GM19468 (cell line): Measurements from ENCODE around the gene KLF6.

Experiments used
- ATAC-seq: cut with Tn5 transposase; IDR thresholded peaks from one replicate; pipeline ENCODE4 v1.9.1; 2021; ENCODE audit warnings: mild to moderate bottlenecking, moderate library complexity, moderate number of reproducible peaks; ENCODE audit not compliant: unreplicated experiment; ENCODE audit errors: extremely low read depth

Gene KLF6

GRCh38 chr10:3790858-3791257 is 5.8 kb upstream of the KLF6 start:
- ATAC-seq: no peak

GRCh38 chr10:3790272-3790671 is 5.3 kb upstream of the KLF6 start:
- ATAC-seq: no peak

DNA sequence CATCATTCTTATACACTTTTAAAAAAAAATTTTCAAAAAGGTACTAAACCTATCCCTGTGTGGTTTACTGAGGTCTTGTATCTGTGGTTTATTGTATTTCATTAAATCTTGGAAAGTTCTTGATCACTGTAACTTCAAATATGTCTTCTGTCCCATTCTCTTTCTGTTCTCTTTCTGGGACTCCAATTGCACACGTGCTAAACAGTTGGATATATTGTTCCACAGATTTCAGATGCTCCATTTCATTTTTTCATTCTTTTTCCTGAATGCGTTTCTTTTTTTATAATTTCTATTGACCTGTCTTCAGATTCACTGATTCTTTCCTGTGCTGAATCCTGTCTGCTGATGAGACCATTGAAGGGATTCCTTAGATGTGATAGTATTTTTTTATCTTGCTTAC is 4.6 kb upstream of the KLF6 start:
- ATAC-seq: no peak

- no peak for ATAC-seq
These were observed 2.8 kb upstream of the KLF6 start for GRCh38 chr10:3787816-3788215.

- no peak for ATAC-seq
These were observed 2.0 kb upstream of the KLF6 start for GRCh38 chr10:3787016-3787400.

DNA sequence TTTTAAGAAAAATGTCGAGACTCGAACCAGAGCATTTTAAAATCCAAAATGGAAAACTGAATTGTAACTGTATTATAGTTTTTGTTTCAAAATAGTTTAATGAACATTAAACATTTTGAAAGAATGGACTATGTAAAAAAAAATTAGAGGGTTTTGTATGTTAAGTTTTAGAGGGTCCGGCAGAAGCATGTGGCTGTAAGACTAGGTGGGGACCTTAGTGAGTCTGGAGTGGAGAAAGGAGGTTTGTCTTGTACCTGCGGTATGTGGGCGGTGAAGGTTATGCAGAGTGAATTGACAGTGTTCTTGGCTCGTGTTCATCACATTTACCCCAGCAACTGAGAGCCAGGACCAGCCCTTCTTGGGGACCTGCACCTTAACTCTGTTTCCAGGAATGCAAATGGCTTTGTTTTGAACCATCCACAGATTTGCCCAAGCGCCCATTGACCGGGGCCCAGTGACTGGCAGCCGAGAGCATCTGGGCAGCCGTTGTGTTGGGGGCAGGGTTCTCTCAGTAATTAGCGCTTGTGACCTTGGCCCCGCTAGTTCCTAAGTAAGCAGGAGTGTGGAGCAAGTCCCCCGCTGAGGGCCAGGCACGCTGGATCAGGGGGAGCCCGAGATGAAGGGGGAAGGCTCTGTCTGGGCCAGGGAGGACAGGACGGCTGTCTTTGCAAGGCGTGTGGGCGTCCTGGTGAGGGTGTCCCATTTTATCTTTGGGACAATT is 1.4 kb upstream of the KLF6 start:
- no peak for ATAC-seq

DNA sequence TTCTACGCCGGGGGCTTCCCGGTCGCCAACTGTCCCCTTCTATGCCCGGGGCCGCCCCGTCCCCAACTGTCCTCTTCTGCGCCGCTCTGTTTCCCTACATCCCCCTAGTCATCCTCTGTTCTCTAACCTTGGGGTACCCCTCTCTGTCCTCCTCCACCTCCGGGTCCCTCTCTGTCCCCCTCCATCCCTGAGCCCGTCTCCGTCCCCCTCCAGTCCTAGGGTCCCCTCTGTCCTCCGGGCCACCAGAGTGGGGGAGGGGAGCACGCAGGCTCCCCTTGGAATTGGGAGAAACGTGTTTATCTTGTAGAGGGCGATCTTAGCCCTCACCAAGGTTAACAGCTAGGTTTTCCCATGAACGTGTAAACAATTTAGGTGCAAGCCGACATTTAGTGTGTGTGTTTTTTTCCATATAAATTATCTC is 852 bp upstream of the KLF6 start:
- ATAC-seq: no peak

DNA sequence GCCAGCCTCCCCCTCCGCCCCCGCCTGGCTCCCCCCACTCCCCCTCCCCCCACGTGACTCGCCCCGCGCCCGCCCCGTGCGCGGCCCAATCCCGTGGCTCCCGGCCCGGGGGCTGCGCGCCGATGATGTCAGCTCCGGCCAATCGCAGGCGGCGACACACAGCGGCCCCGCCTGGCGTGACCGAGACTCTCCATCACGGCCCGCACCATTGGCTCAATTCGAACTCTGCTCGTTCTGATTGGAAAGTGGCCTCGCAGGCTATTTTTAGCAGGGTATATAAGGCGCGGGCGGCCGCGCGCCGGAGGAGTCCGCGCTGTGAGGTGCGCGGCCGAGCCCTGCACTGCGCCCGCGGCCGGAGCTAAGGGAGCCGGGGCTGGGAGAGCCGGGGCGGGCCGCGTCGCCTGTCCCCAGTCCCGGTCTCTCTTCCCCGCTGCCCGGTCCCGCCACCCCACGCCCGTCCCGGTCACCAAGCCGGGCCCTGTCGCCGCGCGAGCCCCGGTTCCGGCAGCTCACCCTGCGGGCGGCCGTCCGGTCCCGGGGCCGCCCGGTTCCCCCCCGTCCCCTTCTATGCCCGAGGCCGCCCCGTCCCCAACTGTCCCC is 342 bp upstream of the KLF6 start:
- ATAC-seq: peak; percentile 67

- no peak for ATAC-seq
These were observed 1.2 kb downstream of the KLF6 start for GRCh38 chr10:3783682-3784432.

DNA sequence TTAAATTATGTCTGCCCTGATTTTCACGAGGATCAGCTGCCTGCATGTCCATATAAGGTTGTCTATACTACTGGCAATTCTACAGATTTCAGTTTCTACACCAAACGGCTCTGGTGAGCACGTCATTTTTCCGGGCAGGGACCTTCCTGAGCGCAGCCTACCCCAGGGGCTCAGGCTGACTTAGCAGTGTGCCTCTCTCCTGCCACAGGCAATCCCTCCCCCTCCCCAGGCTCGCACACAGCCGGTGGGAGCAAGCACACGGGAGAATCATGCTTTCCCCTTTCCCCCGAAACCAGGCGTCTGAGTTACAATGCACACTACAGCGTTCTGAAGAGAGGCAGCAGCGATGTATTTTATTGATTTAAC is 1.7 kb downstream of the KLF6 start:
- peak; percentile 15 for ATAC-seq

GRCh38 chr10:3782451-3783315 is 2.3 kb downstream of the KLF6 start:
- no peak for ATAC-seq

GRCh38 chr10:3782146-3782450 is 2.9 kb downstream of the KLF6 start:
- no peak for ATAC-seq

DNA sequence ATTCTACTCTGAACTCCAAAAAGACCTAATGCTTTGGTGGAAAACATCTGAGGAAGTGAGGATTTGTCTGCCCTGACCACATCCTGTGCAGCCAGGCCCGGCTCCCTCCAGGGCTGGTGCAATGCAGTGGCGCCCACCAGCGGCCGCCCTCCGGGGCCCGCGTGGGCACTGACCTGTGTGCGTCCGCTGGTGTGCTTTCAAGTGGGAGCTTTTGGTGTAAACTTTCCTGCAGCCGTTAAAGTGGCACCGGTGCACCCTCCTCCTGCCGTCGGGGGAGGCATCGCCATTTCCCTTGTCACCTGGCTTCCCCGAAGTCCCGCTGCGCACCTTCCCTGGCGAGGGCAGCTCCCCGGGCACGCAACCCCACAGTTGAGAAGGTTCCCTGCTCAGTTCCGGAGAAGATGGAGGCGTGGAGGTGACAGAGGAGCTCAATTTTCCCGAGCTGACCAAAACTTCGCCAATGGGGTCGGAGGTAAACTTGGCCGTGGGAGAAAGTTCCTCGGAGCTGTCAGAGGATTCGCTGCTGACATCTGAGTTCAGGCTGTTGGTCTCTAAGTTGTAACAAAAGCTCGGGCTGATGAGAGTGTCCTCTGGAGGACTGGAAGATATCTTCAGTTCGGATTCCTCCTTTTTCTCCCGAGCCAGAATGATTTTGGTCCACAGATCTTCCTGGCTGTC is 3.4 kb downstream of the KLF6 start:
- no peak for ATAC-seq

- no peak for ATAC-seq
These were observed 4.1 kb downstream of the KLF6 start for GRCh38 chr10:3780771-3781467.

DNA sequence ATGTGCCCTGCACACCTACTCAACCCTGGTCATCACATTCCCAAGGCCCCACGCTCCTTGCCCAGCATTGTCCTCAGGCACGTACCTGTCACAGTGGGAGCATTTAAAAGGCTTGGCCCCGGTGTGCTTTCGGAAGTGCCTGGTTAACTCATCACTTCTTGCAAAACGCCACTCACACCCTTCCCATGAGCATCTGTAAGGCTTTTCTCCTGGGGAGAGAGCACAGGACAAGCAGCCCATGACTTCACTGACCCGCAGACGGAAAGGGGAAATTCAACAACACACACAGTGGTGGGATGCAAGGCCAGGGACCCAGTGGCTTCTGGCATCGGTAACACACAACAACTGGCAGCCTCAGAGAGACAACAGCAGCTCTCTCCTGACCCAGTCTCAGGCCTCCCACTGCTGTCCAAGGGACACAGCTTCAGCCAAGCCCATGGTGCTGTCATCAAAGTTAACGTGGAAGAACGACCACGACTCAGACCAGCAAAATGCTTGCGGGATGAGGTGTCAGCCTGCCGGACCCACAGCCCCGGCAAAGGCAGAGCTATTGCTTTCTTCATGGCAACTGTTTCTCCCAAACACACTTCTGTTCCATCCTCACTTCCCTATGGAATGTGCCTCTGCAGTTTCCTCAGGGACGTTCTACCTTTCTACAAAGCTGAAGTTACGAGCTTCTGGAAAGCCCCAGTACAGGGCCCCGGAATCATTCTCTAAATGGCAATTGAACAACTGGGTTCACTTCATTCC is 4.8 kb downstream of the KLF6 start:
- no peak for ATAC-seq

DNA sequence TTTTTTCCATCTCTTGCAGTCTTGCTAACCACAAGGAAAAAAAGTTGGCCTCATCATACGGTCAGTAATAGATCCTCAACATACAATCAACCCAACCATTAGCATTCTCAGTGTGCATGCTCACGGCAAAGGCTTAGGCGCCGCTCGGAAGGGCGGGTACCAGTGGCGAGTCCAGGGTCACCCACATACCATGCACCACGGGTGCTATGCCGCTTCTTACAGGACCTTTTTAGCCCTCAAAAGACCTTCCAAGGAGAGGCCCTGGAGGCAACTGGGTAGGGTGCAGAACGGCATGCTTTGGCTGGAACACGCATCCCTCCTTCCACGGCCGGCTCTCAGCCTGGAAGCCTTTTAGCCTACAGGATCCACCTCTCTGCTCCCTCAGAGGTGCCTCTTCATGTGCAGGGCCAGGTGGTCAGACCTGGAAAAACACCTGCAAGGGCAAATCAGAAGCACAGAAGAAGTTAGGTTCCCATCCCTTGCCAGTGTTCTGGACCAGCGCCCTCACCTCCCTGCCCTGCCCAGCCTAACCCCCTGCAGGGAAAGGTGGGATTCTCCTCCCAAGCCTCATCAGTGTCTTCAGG is 5.8 kb downstream of the KLF6 start:
- no peak for ATAC-seq

- ATAC-seq: no peak
These were observed 6.3 kb downstream of the KLF6 start for GRCh38 chr10:3778692-3779157.

DNA sequence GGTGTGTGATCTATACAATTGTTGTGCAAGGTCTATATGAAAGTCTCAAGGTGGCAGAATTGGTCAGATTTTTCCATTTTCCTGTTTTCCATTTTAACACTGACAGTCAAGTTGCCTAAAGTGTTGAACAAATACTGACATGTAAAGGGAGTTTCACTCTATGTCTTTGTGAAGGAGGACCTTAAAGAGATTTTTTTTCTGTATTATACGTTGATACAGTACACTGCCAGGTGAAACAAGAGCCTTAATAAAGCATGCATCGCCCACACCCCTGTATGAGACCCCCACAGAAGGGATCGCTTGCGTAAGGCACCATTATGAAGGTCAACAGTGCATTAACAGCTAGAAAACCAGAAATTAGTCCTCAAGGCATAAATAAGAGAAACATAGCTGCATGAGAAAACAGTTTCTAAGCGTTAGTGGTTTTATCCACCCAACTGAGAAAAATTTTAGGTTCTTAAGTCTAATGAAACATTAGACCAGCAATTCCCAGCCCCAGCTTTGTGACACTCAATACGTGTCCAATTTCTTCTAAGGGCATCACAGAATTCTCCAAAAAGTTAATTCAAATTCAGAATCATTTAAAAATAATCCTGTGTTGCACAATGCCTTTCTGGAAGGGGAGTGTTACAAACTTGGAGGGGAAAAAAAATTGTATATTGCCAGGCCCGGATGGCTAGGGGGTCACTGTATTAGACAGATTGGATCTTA is 6.9 kb downstream of the KLF6 start:
- ATAC-seq: no peak
